Neutrophil (primary cell): ENCODE results near the gene GJC1.

ENCODE experiments used
- H3K27ac ChIP-seq: fragments of 200-600 bp; sonication (generic); 2 replicates; pipeline ENCODE4 v1.5.1; 2016; ENCODE audit warnings: mild to moderate bottlenecking, moderate library complexity
- H3K27me3 ChIP-seq: fragments of 200-600 bp; sonication (generic); 2 replicates; pipeline ENCODE4 v1.6.0; 2016; ENCODE audit warnings: mild to moderate bottlenecking
- H3K36me3 ChIP-seq: fragments of 200-600 bp; sonication (generic); 2 replicates; pipeline ENCODE4 v1.5.1; 2017
- H3K4me1 ChIP-seq, 2 experiments: fragments of 200-600 bp in 1 of 2; sonication (generic) in 1 of 2; 1 replicate in 1 of 2; 2 replicates in 1 of 2; pipeline versions ENCODE4 v1.5.1 to v1.6.1; 2013 to 2016; ENCODE audit warnings: low read depth in 1 of 2, low read length in 1 of 2, mild to moderate bottlenecking in 1 of 2, moderate library complexity in 1 of 2; ENCODE audit not compliant: control insufficient read depth in 1 of 2, insufficient read depth in 1 of 2
- H3K4me3 ChIP-seq, 2 experiments: fragments of 200-600 bp in 1 of 2; sonication (generic) in 1 of 2; 1 replicate in 1 of 2; 2 replicates in 1 of 2; pipeline ENCODE4 v1.5.1; 2013 to 2016; ENCODE audit warnings: low read depth in 1 of 2, low read length in 1 of 2, mild to moderate bottlenecking in 1 of 2, moderate library complexity in 1 of 2
- H3K9me3 ChIP-seq: fragments of 200-600 bp; sonication (generic); 2 replicates; pipeline ENCODE4 v1.5.1; 2016
- TF ChIP-seq, protein P1 (sequence below): fragments of 200-600 bp; sonication (generic); IDR thresholded peaks from 2 replicates; pipeline ENCODE4 v1.5.1; 2016; ENCODE audit warnings: antibody characterized with exemption

The GJC1 gene

DNA sequence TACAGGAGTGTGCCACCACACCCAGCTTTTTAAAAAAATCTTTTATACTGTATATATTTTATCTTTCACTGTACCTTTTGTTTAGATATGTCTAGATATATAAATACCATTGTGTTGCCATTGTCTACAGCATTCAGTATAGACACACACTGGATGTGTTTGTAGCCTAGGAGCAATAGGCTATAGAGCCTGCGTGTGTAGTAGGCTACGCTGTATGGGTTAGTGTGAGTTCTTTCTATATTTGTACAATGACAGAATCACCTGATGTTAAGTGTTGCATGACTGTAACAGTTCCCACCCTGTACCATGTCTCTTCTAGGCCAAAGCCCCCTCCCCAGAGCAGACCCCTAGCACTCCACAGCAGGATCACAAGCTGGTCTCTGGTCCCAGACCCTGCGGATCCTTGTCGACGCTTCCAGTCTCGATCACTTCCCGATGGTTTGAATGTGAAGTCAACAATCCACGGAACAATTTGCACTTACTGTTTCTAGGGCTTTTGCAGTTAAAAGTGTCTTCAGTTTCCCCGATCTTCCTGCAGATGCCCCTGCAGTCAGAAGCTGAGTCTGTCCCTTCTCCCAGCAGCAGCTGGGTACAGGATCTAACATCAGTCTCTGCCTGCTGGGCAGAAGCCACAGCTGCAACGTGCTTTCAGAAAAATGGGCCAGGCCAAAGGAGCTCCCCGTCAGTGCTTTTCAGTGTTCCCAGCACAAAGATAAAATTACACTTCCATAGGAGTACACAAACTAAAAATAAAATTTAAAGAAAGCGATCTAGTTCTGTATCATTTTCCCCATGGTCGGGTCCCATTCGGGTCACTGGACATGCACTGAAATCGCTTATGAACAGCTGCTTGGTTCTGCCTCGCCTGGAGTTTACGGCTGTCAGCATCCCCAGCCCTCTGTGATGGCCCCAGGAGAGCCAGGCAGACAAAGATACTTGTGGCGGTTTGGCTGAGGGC, 35.9 kb downstream of the GJC1 start:
- TF ChIP-seq, protein P1, sequence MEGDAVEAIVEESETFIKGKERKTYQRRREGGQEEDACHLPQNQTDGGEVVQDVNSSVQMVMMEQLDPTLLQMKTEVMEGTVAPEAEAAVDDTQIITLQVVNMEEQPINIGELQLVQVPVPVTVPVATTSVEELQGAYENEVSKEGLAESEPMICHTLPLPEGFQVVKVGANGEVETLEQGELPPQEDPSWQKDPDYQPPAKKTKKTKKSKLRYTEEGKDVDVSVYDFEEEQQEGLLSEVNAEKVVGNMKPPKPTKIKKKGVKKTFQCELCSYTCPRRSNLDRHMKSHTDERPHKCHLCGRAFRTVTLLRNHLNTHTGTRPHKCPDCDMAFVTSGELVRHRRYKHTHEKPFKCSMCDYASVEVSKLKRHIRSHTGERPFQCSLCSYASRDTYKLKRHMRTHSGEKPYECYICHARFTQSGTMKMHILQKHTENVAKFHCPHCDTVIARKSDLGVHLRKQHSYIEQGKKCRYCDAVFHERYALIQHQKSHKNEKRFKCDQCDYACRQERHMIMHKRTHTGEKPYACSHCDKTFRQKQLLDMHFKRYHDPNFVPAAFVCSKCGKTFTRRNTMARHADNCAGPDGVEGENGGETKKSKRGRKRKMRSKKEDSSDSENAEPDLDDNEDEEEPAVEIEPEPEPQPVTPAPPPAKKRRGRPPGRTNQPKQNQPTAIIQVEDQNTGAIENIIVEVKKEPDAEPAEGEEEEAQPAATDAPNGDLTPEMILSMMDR, result no peak
- H3K36me3 ChIP-seq, result no peaks in the 10 kb centered on the region

DNA sequence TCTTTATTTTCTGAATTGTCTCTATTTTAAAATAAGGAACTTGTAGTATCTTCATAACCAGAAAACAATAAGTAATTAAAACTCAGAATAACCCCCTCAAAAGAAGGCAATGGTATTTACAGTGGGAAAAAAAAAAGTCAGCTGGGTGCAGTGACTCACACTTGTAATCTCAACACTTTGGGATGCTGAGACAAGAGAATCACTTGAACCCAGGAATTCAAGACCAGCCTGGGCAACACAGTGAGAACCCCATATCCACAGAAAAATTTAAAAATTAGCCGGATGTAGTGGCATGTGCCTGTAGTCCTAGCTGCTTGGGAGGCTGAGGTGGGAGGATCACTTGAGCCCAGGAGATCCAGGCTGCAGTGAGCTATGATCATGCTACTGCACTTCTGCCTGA, 37.8 kb downstream of the GJC1 start:
- no peak overlapping the region for H3K27ac ChIP-seq
- TF ChIP-seq, protein P1, result no peak
- peaks cover 6 to 12% of the 10 kb centered on the region in 2 experiments for H3K4me1 ChIP-seq
- no peaks in the 10 kb centered on the region for H3K9me3 ChIP-seq
- no peaks in the 10 kb centered on the region for H3K27me3 ChIP-seq
- H3K36me3 ChIP-seq, result no peaks in the 10 kb centered on the region
- no peak overlapping the region for H3K4me3 ChIP-seq

More for the DNA sequence above, 35.9 kb downstream of the GJC1 start:
- Histone ChIP-seq H3K27me3 (peaks cover 4% of the 10 kb centered on the region), H3K9me3 (no peaks in the 10 kb centered on the region), H3K4me3 (no peak overlapping the region), H3K27ac (peak overlapping the region; percentile 50), H3K4me1 (peaks cover 6 to 12% of the 10 kb centered on the region in 2 experiments)

DNA sequence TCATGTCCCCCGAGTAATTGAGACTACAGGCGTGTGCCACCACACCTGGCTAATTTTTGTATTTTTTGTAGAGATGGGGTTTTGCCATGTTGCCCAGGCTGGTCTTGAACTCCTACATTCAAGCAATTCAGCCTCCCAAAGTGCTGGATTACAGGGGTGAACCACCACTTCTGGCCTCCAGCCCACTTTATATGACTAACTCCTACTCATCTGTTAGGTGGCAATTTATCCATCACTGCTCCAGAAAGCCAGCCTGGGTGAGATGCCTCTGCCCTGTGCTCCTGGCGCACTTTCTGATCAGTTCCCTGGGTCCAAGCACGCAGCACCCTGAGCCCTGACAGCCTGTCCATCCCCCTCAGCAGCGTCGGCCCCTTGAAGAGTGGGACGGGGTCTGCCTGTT, 41.9 kb downstream of the GJC1 start:
- TF ChIP-seq, protein P1, result no peak
- no peaks in the 10 kb centered on the region for H3K9me3 ChIP-seq
- H3K27ac ChIP-seq, result no peak overlapping the region
- H3K27me3 ChIP-seq, result no peaks in the 10 kb centered on the region
- H3K4me3 ChIP-seq, result no peak overlapping the region
- no peaks in the 10 kb centered on the region for H3K36me3 ChIP-seq
- H3K4me1 ChIP-seq, result no peaks in the 10 kb centered on the region

DNA sequence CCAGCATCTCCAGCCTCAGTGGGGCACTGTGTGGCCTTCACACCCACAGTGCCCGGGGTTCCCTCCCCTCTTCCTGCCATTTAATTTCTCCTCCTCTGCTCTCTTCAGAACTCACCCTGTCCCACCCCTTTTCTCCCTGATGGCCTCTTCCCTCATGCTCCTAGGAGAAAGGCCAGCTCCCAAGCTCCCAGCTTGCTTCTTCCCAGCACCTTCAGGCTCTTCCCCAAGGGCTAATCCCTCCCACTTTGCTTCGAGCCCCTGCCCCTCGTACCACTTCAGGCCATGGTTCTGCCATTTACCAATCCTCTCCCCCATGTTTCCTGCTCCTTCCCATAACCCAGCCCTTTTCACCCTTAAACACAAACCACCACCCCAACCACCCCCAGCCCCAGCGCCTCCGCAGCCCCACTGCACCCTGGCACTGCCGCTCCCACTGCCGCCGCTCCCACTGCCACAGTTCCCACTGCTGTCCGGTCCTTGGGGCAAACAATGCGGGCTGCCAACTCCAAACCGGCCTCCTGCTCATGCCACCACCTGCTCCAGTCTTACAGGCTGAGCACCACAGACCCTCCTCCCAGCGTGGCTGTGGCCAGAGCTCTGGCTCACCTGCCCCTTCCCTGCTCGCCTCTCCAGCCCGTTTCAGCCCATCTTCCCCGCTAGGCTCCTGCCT, 42.7 kb downstream of the GJC1 start:
- TF ChIP-seq, protein P1, result no peak
- no peak overlapping the region for H3K27ac ChIP-seq
- H3K27me3 ChIP-seq, result peaks cover 3% of the 10 kb centered on the region
- H3K9me3 ChIP-seq, result no peaks in the 10 kb centered on the region
- H3K4me1 ChIP-seq, result no peaks in the 10 kb centered on the region
- H3K36me3 ChIP-seq, result no peaks in the 10 kb centered on the region
- H3K4me3 ChIP-seq, result no peak overlapping the region

DNA sequence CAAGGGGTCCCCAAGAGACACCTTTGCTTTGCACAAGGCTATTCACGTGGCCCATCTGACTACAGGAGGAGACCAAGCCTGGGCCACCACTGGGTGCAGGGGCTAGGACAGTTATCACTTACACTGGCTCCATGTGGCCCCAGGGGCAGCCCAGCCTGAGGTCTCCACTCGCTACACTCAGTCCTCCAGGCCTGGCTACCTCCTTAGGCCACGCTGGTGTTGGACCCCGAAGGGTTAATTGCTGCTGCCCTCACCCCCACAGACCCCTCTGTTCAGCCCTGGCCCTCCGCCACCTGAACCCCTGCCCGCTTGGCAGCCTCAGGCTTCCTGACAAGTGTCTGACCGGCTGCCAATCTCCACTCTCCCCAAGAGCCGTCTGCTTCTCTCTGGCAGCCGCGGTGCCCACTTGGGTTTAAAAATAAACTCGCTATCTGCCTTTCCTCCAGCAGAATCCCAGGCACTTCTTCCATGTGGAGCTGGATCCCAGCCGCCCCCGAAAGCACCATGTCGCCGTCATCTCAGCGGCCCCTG, 43.5 kb downstream of the GJC1 start:
- Histone ChIP-seq H3K27ac (no peak overlapping the region), H3K27me3 (peaks cover 8% of the 10 kb centered on the region), H3K9me3 (no peaks in the 10 kb centered on the region), H3K4me3 (no peak overlapping the region), H3K36me3 (no peaks in the 10 kb centered on the region), H3K4me1 (no peaks in the 10 kb centered on the region)
- TF ChIP-seq, protein P1, result no peak
